A549 (cell line): ENCODE measurements around the gene BTBD18. TPM values are rescaled to one million over a fixed set of nuclear protein-coding genes. Genes with fewer than 3 reads are reported as not detected.

Experiments
- ATAC-seq, 2 experiments: fragments of 200-7000 bp in 1 of 2; fragments of >200 bp in 1 of 2; cut with Nextera tagmentation in 1 of 2; cut with Tn5 transposase in 1 of 2; 3 replicates each; pipeline versions ENCODE4 v1.8.0 to v1.9.1; 2018 to 2020; ENCODE audit warnings: mild to moderate bottlenecking in 1 of 2, moderate library complexity in 1 of 2
- CTCF ChIA-PET: fragments of 300-600 bp; sonication (Branson Sonifier 250); formaldehyde crosslinking; extraction: SDS; loops from one replicate; lab custom pipeline; 2021; ENCODE audit warnings: antibody characterized with exemption, inconsistent platforms; lab: Yijun Ruan, JAX
- POLR2A ChIA-PET: fragments of 350-600 bp; formaldehyde crosslinking; extraction: SDS; loops from one replicate; lab custom pipeline; 2021; ENCODE audit warnings: antibody characterized with exemption, inconsistent platforms; lab: Yijun Ruan, JAX
- DNase-seq, 2 experiments: peaks; one replicate each; pipeline versions ENCODE4 v3.0.0 to v3.0.0-alpha.2; 2011 to 2016; ENCODE audit warnings: low read depth in 1 of 2, low spot score in 1 of 2
- FAIRE-seq: peaks from 2 replicates; lab custom pipeline; 2011; peaks lifted over from hg19 to GRCh38; lab: Jason Lieb, UNC
- H3K27ac ChIP-seq, 2 experiments: fragments of >200 bp; sonication (Bioruptor Twin); formaldehyde crosslinking; 3 replicates each; pipeline ENCODE4 v1.5.1; 2016 to 2017
- H3K4me1 ChIP-seq: fragments of >200 bp; sonication (Bioruptor Twin); formaldehyde crosslinking; 3 replicates; pipeline ENCODE4 v1.6.1; 2016
- H3K4me2 ChIP-seq: fragments of >200 bp; sonication (Bioruptor Twin); formaldehyde crosslinking; 3 replicates; pipeline ENCODE4 v1.6.1; 2016
- H3K4me3 ChIP-seq: fragments of >200 bp; sonication (Bioruptor Twin); formaldehyde crosslinking; 3 replicates; pipeline ENCODE4 v1.5.1; 2016
- H3K9me3 ChIP-seq: fragments of >200 bp; sonication (Bioruptor Twin); formaldehyde crosslinking; 3 replicates; pipeline ENCODE4 v1.6.1; 2016
- CHD2 ChIP-seq: fragments of 150-350 bp; IDR thresholded peaks from 2 replicates; pipeline ENCODE4 v1.6.1; 2014; ENCODE audit warnings: low read length; ENCODE audit not compliant: partially characterized antibody
- E2F6 ChIP-seq: IDR thresholded peaks from 2 replicates; pipeline ENCODE4 v1.6.1; 2012; ENCODE audit warnings: low read depth, borderline replicate concordance
- EHMT2 ChIP-seq: fragments of 200-600 bp; sonication (generic); IDR thresholded peaks from 2 replicates; pipeline ENCODE4 v1.6.1; 2016; ENCODE audit warnings: antibody characterized with exemption, low read depth, mild to moderate bottlenecking, moderate library complexity
- EP300 ChIP-seq, 2 experiments: fragments of >200 bp; sonication (Bioruptor Twin); formaldehyde crosslinking; IDR thresholded peaks; 2 replicates in 1 of 2; 3 replicates in 1 of 2; pipeline ENCODE4 v1.6.1; 2016 to 2017
- FOSL2 ChIP-seq, 2 experiments: fragments of 450-650 bp in 1 of 2; fragments of >200 bp in 1 of 2; sonication (Bioruptor Twin) in 1 of 2; formaldehyde crosslinking; IDR thresholded peaks; 2 replicates each; pipeline versions ENCODE4 v1.5.0 to v1.6.1; 2016 to 2020; ENCODE audit warnings: mild to moderate bottlenecking in 1 of 2, moderate library complexity in 1 of 2
- FOXS1 ChIP-seq: fragments of 250-450 bp; sonication (Bioruptor Pico); IDR thresholded peaks from 2 replicates; pipeline ENCODE4 v1.5.0; 2020; ENCODE audit warnings: mild to moderate bottlenecking, moderate library complexity
- HOXB5 ChIP-seq: fragments of 250-450 bp; sonication (Bioruptor Pico); IDR thresholded peaks from 2 replicates; pipeline ENCODE4 v1.5.0; 2020; ENCODE audit warnings: mild to moderate bottlenecking, moderate library complexity
- MAFK ChIP-seq: fragments of 450-650 bp; IDR thresholded peaks from 2 replicates; pipeline ENCODE4 v1.6.1; 2014; ENCODE audit not compliant: partially characterized antibody
- MAZ ChIP-seq: fragments of 150-350 bp; IDR thresholded peaks from 2 replicates; pipeline ENCODE4 v1.6.1; 2014; ENCODE audit warnings: antibody characterized with exemption, low read depth, low read length, borderline replicate concordance
- RAD21 ChIP-seq, 2 experiments: fragments of >200 bp in 1 of 2; sonication (Bioruptor Twin) in 1 of 2; formaldehyde crosslinking in 1 of 2; IDR thresholded peaks in 1 of 2; conservative IDR thresholded peaks in 1 of 2; 2 replicates in 1 of 2; 3 replicates in 1 of 2; pipeline ENCODE4 v1.6.1; 2012 to 2018; ENCODE audit warnings: inconsistent platforms in 1 of 2
- RARB ChIP-seq: fragments of 250-450 bp; sonication (Bioruptor Pico); IDR thresholded peaks from 2 replicates; pipeline ENCODE4 v1.8.0; 2021; ENCODE audit warnings: mild to moderate bottlenecking, moderate library complexity
- RFX5 ChIP-seq: fragments of 450-650 bp; IDR thresholded peaks from 2 replicates; pipeline ENCODE4 v1.7.1; 2014; ENCODE audit warnings: antibody characterized with exemption, mild to moderate bottlenecking, moderate library complexity
- TFCP2L1 ChIP-seq: fragments of 250-450 bp; sonication (Bioruptor Pico); IDR thresholded peaks from 2 replicates; pipeline ENCODE4 v1.5.0; 2021; ENCODE audit warnings: mild to moderate bottlenecking
- ZFP36 ChIP-seq: fragments of 450-650 bp; IDR thresholded peaks from 2 replicates; pipeline ENCODE4 v1.6.1; 2014; ENCODE audit warnings: borderline replicate concordance; ENCODE audit not compliant: partially characterized antibody
- WGBS: methylation state at CpG from one replicate; pipeline ENCODE4 v1.1.6; 2017; ENCODE audit errors: missing lambda C conversion rate; 5-methylcytosine and 5-hydroxymethylcytosine counted together
- polyA plus RNA-seq, 4 experiments: library from polyadenylated mRNA; depleted of rRNA in 3 of 4; stranded (reverse); fragments of >200 nt; fragmentation: RNase III in 1 of 4; extraction: RNeasy Plus Mini Kit Qiagen cat#74134 plus additional on column Dnase treatment in 1 of 4; gene quantifications; 2 replicates in 3 of 4; 3 replicates in 1 of 4; pipeline ENCODE4 v1.2.3, GENCODE V29; 2011 to 2017
- TF ChIP-seq, protein P1 (sequence below): IDR thresholded peaks from 2 replicates; pipeline ENCODE4 v1.6.1; 2012
- TF ChIP-seq, protein P2 (sequence below): fragments of 200-600 bp; sonication (generic); IDR thresholded peaks from 2 replicates; pipeline ENCODE4 v1.6.1; 2016; ENCODE audit warnings: antibody characterized with exemption, mild to moderate bottlenecking, moderate library complexity
- TF ChIP-seq, protein P3 (sequence below): IDR thresholded peaks from 2 replicates; pipeline ENCODE4 v1.6.1; 2012
- TF ChIP-seq, protein P4 (sequence below): fragments of 450-650 bp; IDR thresholded peaks from 2 replicates; pipeline ENCODE4 v1.6.1; 2014; ENCODE audit warnings: antibody characterized with exemption

BTBD18 gene
- polyA plus RNA-seq, 2 of the 4 experiments (the other 2 are of a cell fraction) = not detected

DNA sequence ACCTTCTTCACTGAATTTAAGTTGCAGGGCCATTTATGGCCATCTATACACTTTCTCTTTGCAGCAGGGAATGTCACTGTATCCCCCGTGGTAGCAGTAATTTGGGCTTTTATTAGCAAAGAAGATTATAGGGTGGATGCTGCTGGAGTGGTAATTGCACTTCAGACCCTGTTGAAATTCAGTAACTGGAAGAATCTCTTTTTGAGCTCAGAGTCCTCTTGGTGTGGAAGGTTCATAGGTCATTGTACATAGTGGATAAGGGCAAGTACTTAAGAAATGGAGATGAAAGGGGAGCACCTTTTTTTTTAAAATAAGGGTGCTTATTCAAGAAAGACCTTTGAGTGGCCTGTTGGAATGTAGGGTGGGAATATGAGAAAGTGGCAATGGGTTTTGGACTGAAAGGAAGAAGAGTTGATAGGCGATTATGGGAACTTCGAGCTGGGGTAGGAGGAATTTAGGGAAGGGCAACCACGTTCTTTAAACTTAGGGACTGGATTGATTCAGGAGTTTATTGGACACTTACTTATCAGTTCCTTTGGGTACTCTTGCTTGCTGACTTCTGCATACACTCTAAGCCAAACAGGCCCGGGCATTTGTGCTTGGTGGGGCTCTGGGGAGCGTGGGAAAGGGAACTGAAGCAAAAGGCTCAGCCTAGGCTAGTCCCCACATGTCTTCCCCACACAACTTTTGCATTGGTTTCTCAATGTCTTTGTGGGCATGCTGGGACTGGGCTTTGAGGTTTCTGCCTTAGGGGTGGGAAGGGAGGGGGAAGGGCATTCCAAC, 36.5 kb upstream of the BTBD18 start:
- ChIA-PET CTCF (interaction anchor here (0.6 to 5.8 kb wide), 5 partner anchors 9 to 297 kb away, joined by 3 to 38 read pairs (median 3); no protein-coding TSS in a partner anchor), POLR2A (no interaction called here)
- Histone ChIP-seq H3K4me1 (peaks cover 72% of the 10 kb centered on the region), H3K27ac (peak overlapping the region; percentile 15 to 57; a peak in 3 of 6 replicates), H3K9me3 (no peaks in the 10 kb centered on the region), H3K4me2 (peak overlapping the region; percentile 29), H3K4me3 (no peak overlapping the region)
- ATAC-seq = no peak; a peak in 1 of 6 replicates
- TF ChIP-seq RAD21 (conservative IDR thresholded peaks at IDR 0.05 in 1 of 2, IDR thresholded peaks at IDR 0.05 in 1 of 2) (no peak), RFX5 (no peak), ZFP36 (no peak), MAFK (no peak), EP300 (IDR thresholded peaks at IDR 0.05) (no peak), CHD2 (no peak), MAZ (no peak), RARB (no peak)
- TF ChIP-seq, protein P1, sequence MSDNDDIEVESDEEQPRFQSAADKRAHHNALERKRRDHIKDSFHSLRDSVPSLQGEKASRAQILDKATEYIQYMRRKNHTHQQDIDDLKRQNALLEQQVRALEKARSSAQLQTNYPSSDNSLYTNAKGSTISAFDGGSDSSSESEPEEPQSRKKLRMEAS = no peak
- TF ChIP-seq, protein P2, sequence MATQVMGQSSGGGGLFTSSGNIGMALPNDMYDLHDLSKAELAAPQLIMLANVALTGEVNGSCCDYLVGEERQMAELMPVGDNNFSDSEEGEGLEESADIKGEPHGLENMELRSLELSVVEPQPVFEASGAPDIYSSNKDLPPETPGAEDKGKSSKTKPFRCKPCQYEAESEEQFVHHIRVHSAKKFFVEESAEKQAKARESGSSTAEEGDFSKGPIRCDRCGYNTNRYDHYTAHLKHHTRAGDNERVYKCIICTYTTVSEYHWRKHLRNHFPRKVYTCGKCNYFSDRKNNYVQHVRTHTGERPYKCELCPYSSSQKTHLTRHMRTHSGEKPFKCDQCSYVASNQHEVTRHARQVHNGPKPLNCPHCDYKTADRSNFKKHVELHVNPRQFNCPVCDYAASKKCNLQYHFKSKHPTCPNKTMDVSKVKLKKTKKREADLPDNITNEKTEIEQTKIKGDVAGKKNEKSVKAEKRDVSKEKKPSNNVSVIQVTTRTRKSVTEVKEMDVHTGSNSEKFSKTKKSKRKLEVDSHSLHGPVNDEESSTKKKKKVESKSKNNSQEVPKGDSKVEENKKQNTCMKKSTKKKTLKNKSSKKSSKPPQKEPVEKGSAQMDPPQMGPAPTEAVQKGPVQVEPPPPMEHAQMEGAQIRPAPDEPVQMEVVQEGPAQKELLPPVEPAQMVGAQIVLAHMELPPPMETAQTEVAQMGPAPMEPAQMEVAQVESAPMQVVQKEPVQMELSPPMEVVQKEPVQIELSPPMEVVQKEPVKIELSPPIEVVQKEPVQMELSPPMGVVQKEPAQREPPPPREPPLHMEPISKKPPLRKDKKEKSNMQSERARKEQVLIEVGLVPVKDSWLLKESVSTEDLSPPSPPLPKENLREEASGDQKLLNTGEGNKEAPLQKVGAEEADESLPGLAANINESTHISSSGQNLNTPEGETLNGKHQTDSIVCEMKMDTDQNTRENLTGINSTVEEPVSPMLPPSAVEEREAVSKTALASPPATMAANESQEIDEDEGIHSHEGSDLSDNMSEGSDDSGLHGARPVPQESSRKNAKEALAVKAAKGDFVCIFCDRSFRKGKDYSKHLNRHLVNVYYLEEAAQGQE = no peak
- DNase-seq = no peak
- 92% methylated on average over 6 of the region's 6 CpGs for WGBS
- no peak for FAIRE-seq

- no peak overlapping the region for H3K4me2 ChIP-seq
- H3K4me1 ChIP-seq = peaks cover 72% of the 10 kb centered on the region
- CTCF ChIA-PET = interaction anchor here (1.3 to 5.8 kb wide), 3 partner anchors 14 to 27 kb away, joined by 3 to 38 read pairs (median 6); no protein-coding TSS in a partner anchor
- WGBS = 89% methylated on average over 4 of the region's 4 CpGs
- TF ChIP-seq, protein P3, sequence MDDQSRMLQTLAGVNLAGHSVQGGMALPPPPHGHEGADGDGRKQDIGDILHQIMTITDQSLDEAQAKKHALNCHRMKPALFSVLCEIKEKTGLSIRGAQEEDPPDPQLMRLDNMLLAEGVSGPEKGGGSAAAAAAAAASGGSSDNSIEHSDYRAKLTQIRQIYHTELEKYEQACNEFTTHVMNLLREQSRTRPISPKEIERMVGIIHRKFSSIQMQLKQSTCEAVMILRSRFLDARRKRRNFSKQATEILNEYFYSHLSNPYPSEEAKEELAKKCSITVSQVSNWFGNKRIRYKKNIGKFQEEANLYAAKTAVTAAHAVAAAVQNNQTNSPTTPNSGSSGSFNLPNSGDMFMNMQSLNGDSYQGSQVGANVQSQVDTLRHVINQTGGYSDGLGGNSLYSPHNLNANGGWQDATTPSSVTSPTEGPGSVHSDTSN = no peak
- TF ChIP-seq EHMT2 (no peak), FOSL2 (IDR thresholded peaks at IDR 0.05) (no peak), FOSL2 (CRISPR knock-in tag; IDR thresholded peaks at IDR 0.05) (no peak), ZFP36 (no peak)
- TF ChIP-seq, all 56 proteins: peak for 0
- no peak for ATAC-seq
- POLR2A ChIA-PET = no interaction called here
- Histone ChIP-seq H3K4me3 (no peak overlapping the region), H3K9me3 (no peaks in the 10 kb centered on the region), H3K27ac (0 out of 6 replicates have a peak overlapping the region, but pooled peaks of 1 of the 2 experiments have one; percentile 57)
- no peak for DNase-seq
- FAIRE-seq = no peak
Measured at GRCh38 chr11:57787006-57787604, 35.5 kb upstream of the BTBD18 start.

DNA sequence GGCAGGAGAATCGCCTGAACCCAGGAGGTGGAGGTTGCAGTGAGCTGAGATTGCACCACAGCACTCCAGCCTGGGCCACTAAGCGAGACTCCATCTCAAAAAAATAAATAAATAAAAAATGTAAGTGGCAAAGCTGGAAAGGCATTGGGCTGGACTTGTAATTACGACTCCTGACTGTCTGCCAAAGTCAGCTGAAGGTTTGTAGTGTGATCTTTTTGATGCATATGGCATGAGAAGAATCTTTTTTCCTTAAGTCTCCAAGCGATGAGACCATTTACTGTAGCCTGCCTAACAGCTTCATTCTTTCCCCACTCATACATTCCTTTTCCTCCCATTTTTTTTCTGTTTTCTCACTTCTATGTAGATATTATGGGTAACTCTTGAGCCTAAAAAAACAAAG, 34.8 kb upstream of the BTBD18 start:
- peaks cover 72% of the 10 kb centered on the region for H3K4me1 ChIP-seq
- 96% methylated on average over 4 of the region's 4 CpGs for WGBS
- no peak for DNase-seq

More for the DNA sequence above, 34.8 kb upstream of the BTBD18 start:
- no peak overlapping the region for H3K27ac ChIP-seq
- H3K4me3 ChIP-seq = no peak overlapping the region
- FAIRE-seq = no peak
- no peak overlapping the region for H3K4me2 ChIP-seq
- no peak for ATAC-seq
- ChIA-PET CTCF (interaction anchor here (1.3 kb wide), 1 partner anchor 14 kb away, joined by 6 read pairs; no protein-coding TSS in a partner anchor), POLR2A (no interaction called here)
- no peak for TF ChIP-seq FOXS1 (CRISPR knock-in tag)
- no peak for TF ChIP-seq HOXB5 (CRISPR knock-in tag)
- no peak for TF ChIP-seq TFCP2L1 (CRISPR knock-in tag)
- no peak for TF ChIP-seq MAFK
- TF ChIP-seq, protein P1 = no peak
- TF ChIP-seq, protein P4, sequence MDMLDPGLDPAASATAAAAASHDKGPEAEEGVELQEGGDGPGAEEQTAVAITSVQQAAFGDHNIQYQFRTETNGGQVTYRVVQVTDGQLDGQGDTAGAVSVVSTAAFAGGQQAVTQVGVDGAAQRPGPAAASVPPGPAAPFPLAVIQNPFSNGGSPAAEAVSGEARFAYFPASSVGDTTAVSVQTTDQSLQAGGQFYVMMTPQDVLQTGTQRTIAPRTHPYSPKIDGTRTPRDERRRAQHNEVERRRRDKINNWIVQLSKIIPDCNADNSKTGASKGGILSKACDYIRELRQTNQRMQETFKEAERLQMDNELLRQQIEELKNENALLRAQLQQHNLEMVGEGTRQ = no peak
- no peak for TF ChIP-seq E2F6
- TF ChIP-seq ZFP36 = no peak
- no peaks in the 10 kb centered on the region for H3K9me3 ChIP-seq
